Measurements from ENCODE around the gene STX16.
"Not testable (repeated sequence)": the region's sequence is repeated elsewhere in the genome, so short reads cannot be mapped to it uniquely, and the experiment has no call there.

Gene STX16

GRCh38 chr20:58636396-58636982 lies 14.6 kb upstream of the STX16 start:
- DNase-seq (ENCODE audit: low spot score), result no peak

- DNase-seq (ENCODE audit: low spot score), result no peak
Observed at GRCh38 chr20:58636983-58637421, 14.1 kb upstream of the STX16 start.

- no peak for DNase-seq (ENCODE audit: low spot score)
Observed at GRCh38 chr20:58637466-58638213, 13.4 kb upstream of the STX16 start.

GRCh38 chr20:58638467-58639181 lies 12.5 kb upstream of the STX16 start:
- DNase-seq (ENCODE audit: low spot score), result no peak

- DNase-seq (ENCODE audit: low spot score), result no peak
Observed at GRCh38 chr20:58639182-58640146, 11.6 kb upstream of the STX16 start.

GRCh38 chr20:58640446-58640845 lies 10.6 kb upstream of the STX16 start:
- peak; percentile 33 for DNase-seq (ENCODE audit: low spot score)

GRCh38 chr20:58642441-58642840 lies 8.6 kb upstream of the STX16 start:
- no peak for DNase-seq (ENCODE audit: low spot score)

GRCh38 chr20:58642896-58643295 lies 8.2 kb upstream of the STX16 start:
- not testable (repeated sequence) for DNase-seq (ENCODE audit: low spot score)

- DNase-seq (ENCODE audit: low spot score), result no peak
Observed at GRCh38 chr20:58645412-58645968, 5.6 kb upstream of the STX16 start.

GRCh38 chr20:58646257-58646656 lies 4.8 kb upstream of the STX16 start:
- DNase-seq (ENCODE audit: low spot score), result no peak

- no peak for DNase-seq (ENCODE audit: low spot score)
Observed at GRCh38 chr20:58646703-58647102, 4.4 kb upstream of the STX16 start.

GRCh38 chr20:58647162-58647795 lies 3.8 kb upstream of the STX16 start:
- DNase-seq (ENCODE audit: low spot score), result no peak

- peak; percentile 53 for DNase-seq (ENCODE audit: low spot score)
Observed at GRCh38 chr20:58647796-58648501, 3.1 kb upstream of the STX16 start.

GRCh38 chr20:58648502-58648825 lies 2.6 kb upstream of the STX16 start:
- DNase-seq (ENCODE audit: low spot score), result not testable (repeated sequence)

GRCh38 chr20:58649288-58650180 lies 1.5 kb upstream of the STX16 start:
- DNase-seq (ENCODE audit: low spot score), result peak; percentile 11

GRCh38 chr20:58650181-58650775 lies 805 bp upstream of the STX16 start:
- DNase-seq (ENCODE audit: low spot score), result peak; percentile 18

GRCh38 chr20:58651559-58651945 lies 469 bp downstream of the STX16 start:
- DNase-seq (ENCODE audit: low spot score), result no peak

GRCh38 chr20:58651946-58652605 lies 993 bp downstream of the STX16 start:
- peak; percentile 74 for DNase-seq (ENCODE audit: low spot score)
